ENCODE measurements around the gene MSH3.

DNA sequence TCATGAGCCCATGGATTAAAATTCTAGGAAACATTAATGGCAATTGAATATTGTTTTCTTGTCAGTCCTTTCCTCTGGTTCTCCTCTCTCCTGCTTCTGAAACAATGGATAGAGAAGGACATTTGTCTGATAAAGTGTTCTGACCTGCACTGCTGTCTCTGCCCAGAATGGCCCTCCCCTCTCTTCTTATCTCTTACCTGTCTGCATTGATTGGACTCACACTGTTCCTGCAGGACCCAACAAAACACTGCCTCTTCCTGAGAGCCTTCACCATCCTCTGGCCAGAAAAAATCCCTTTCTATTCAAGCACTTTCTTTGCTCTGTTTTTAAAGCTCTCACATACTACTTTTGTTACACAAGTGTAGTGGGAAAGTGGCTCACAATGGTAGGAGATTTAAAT is 144.2 kb downstream of the MSH3 start:
- TF ChIP-seq POLR2AphosphoS5 (IDR thresholded peaks at IDR 0.05) (no peak), CTCF (IDR thresholded peaks at IDR 0.05) (no peak), POLR2A (IDR thresholded peaks at IDR 0.05) (no peak), EP300 (IDR thresholded peaks at IDR 0.05) (no peak)

Data from stomach (tissue), 4 donors.